HG02884 (cell line): ENCODE data around the gene GDPD1.
"Not testable (repeated sequence)": the region's sequence is repeated elsewhere in the genome, so short reads cannot be mapped to it uniquely, and the experiment has no call there.

Experiments used
- ATAC-seq: cut with Tn5 transposase; IDR thresholded peaks from one replicate; pipeline ENCODE4 v1.9.1; 2021; ENCODE audit warnings: mild to moderate bottlenecking, moderate library complexity; ENCODE audit not compliant: unreplicated experiment

GDPD1 gene

DNA sequence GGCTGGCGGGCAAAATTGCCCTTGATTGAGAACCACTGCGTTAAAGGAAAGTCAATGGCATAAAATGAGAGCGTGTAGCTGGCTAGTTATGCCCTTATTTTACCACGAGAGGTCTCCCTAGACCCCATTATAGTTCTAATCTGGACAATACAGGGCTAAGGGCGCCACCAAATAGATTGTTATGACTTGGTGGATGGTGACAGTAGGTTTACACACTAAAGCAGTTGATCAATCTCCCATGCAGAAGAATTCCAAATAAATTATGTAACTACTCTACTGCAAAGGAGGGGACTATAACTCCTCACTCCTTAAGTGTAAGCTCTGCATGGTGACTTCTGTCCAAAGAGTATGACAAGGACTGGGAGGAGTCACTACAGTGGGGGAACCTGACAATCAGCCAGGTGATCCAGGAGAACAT lies 90.7 kb downstream of the GDPD1 start:
- ATAC-seq, result no peak

DNA sequence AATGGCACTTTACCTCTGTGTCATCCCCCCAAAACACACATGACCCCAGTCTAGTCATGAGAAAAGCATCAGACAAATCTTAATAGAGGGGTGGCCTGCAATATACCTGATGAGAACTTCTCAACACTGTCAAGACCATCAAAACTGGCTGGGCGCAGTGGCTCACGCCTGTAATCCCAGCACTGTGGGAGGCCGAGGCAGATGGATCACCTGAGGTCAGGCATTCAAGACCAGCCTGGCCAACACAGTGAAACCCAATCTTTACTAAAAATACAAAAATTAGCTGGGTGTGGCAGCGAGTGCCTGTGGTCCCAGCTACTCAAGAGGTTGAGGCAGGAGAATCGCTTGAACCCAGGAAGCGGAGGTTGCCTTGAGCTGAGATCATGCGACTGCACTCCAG lies 91.2 kb downstream of the GDPD1 start:
- ATAC-seq, result not testable (repeated sequence)

DNA sequence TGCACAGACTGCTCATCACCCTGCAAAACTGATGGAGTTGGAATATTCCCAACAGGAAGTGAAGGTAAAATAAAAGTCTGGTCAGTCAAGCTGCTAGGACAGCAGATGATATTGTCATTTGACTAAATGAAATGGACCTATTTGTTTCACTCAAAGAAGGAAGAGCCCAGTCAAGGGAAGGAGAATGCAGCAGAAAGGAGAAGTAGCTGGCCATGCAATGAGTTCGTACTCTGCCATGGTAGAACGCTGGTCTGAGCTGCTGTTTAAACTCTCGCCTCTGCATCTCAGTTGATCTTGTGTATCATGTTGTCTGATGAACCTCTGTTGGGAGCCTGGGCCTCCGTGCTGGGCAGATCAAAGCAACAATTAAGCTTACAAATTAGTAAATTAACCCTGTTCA lies 95.6 kb downstream of the GDPD1 start:
- ATAC-seq, result no peak
